Measurements from ENCODE around the gene HTT.

GRCh38 chr4:3118312-3118711, 43.8 kb downstream of the HTT start:
- TF ChIP-seq YY1 (IDR thresholded peaks at IDR 0.05; ENCODE audit: low read depth, low read length) (no peak), POLR2AphosphoS5 (IDR thresholded peaks at IDR 0.05; ENCODE audit: low read depth, low read length) (no peak), POLR2A (IDR thresholded peaks at IDR 0.05; ENCODE audit: control extremely low read depth in 1 of 2, low read depth in 2 of 2, low read length in 2 of 2) (no peak), SP2 (IDR thresholded peaks at IDR 0.05; ENCODE audit: low read length) (no peak), EZH2 (IDR thresholded peaks at IDR 0.05; ENCODE audit: low read depth, low read length, severe bottlenecking) (no peak), KDM5A (IDR thresholded peaks at IDR 0.05; ENCODE audit: low read length) (no peak), RNF2 (IDR thresholded peaks at IDR 0.05; ENCODE audit: borderline replicate concordance, low read depth, low read length, missing control alignments, poor library complexity, severe bottlenecking) (no peak), GABPA (IDR thresholded peaks at IDR 0.05; ENCODE audit: borderline replicate concordance, insufficient read depth, low read length) (no peak), TAF7 (optimal IDR thresholded peaks at IDR 0.05; ENCODE audit: borderline replicate concordance, low read depth, low read length) (no peak), ZNF274 (IDR thresholded peaks at IDR 0.05; ENCODE audit: borderline replicate concordance, extremely low read depth, low read length) (no peak), BACH1 (IDR thresholded peaks at IDR 0.05; ENCODE audit: low read length) (no peak)
